GM19372 (cell line): ENCODE measurements around the gene COX7A1.
"Not testable (repeated sequence)": the region's sequence is repeated elsewhere in the genome, so short reads cannot be mapped to it uniquely, and the experiment has no call there.

Source experiments
- ATAC-seq: cut with Tn5 transposase; IDR thresholded peaks from one replicate; pipeline ENCODE4 v1.9.1; 2021; ENCODE audit warnings: mild to moderate bottlenecking, low read depth, moderate library complexity; ENCODE audit not compliant: unreplicated experiment

The COX7A1 gene

GRCh38 chr19:36152352-36153091 lies at the start of gene COX7A1:
TSS of gene COX7A1 (minus strand) at chr19:36152447. CDS start at chr19:36152407, 40 bp downstream.
- no peak for ATAC-seq

GRCh38 chr19:36201684-36202083 lies 49.4 kb upstream of the COX7A1 start:
- no peak for ATAC-seq

GRCh38 chr19:36198119-36198518 lies 45.9 kb upstream of the COX7A1 start:
- ATAC-seq = no peak

DNA sequence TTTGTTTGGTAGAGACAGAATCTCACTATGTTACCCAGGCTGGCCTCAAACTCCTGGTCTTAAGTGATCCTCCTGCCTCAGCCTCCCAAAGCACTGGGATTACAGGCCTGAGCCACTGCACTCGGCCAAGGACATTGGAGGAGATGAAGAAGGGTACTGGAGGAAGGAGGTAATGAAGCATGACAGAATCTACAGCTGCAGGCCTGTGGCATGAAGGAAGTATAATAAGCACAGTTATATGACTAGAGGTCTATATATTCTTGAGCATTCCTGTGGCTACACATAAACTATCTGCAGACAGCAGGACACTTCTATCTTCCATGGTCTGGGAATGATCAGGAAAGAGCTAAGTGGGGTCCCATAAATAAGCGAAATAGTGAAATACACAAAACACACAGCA lies 44.0 kb upstream of the COX7A1 start:
- ATAC-seq = no peak

DNA sequence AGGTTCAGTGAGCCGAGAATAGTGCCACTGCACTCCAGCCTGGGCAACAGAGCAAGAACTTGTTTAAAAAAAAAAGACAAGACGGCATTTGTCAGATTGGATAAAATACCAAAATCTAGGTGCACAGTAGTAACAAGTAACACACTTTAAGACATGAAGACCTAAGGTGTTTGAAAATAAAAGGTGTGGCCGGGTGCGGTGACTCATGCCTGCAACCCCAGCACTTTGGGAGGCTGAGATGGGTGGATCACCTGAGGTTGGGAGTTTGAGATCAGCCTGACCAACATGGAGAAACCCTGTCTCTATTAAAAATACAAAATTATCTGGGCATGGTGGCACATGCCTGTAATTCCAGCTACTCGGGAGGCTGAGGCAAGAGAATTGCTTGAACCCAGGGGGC lies 34.5 kb upstream of the COX7A1 start:
- ATAC-seq = not testable (repeated sequence)

- ATAC-seq = no peak
Measured at GRCh38 chr19:36183245-36183628, 31.0 kb upstream of the COX7A1 start.

DNA sequence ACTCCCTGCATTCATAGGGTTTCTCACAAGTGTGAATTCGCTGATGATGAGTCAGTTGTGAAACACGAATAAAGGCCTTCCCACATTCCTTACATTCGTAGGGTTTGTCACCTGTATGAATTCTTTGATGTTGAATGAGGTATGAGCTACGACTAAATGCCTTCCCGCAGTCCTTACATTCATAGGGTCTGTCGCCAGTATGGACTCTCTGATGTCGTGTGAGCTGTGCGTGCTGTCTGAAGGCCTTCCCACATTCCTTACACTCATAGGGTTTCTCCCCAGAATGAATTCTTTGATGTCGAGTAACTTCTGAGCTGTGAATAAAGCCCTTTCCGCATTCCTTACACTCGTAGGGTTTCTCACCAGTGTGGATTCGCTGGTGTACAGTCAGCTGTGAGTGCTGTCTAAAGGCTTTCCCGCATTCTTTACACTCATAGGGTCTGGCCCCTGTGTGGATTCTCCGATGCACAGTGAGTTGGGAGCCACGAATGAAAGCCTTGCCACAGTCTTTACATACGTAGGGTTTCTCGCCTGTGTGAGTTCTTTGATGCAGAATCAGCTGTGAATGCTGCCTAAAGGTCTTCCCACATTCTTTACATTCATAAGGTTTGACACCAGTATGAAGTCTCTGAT lies 30.5 kb upstream of the COX7A1 start:
- ATAC-seq = no peak

- ATAC-seq = not testable (repeated sequence)
Measured at GRCh38 chr19:36179077-36179476, 26.8 kb upstream of the COX7A1 start.

DNA sequence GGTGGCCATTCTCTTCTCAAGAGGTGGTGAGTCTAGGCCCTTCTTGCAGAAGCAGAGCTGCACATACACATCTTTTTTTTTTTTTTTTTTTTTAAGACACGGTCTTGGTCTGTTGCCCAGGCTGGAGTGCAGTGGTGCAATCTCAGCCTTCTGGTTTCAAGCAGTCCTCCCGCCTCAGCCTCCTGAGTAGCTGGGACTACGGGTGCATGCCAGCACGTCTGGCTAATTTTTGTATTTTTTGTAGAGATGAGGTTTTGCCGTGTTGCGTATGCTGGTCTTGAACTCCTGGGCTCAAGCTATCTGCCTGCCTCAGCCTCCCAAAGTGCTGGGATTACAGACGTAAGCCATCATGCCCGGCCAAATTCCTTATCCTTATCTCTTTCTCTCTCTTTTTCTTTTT lies 21.6 kb upstream of the COX7A1 start:
- ATAC-seq = not testable (repeated sequence)

DNA sequence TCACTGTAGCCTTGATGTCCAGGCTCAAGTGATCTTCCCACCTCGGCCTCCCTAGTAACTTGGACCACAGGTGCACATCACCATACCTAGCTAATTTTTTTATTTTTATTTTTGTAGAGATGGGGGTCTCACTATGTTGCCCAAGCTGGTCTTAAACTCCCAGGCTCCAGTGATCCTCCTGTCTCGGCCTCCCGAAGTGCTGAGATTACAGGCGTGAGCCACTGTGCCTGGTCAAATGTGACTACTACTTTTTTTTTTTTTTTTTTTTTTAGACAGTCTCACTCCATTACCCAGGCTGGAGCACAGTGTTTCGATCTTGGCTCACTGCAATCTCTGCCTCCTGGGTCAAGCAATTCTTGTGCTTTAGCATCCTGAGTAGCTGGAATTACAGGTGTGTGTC lies 20.6 kb upstream of the COX7A1 start:
- no peak for ATAC-seq

DNA sequence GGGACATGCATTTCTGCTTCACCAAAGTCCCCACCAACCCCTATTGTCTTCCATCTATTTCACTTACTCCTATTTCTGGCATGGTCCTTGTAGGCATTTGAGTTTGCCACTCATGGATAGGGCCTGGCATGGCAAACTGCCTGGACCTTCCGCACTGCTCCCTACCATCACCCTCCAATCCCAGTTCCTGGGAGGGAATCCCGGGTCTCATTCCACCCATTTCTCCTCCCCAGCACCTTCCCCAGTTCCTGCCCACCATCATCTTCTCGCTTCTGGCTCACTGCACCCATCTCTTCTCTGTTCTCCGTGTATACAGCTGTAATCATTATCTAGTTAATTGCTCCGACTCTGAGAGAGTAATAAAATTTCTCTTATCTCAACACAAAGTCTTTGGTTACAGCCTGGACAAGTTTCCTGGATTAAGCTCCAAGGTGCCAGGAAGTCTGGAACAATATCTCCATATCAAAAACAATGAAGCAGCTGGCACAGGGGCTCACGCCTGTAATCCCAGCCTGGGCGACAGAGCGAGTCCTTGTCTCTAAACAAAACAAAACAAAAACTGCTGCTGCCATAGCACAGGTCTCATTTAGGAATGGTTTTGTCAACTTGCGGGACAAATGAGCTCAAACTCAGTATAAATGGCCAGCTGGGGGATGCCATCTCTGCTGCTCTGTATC lies 17.0 kb upstream of the COX7A1 start:
- no peak for ATAC-seq

DNA sequence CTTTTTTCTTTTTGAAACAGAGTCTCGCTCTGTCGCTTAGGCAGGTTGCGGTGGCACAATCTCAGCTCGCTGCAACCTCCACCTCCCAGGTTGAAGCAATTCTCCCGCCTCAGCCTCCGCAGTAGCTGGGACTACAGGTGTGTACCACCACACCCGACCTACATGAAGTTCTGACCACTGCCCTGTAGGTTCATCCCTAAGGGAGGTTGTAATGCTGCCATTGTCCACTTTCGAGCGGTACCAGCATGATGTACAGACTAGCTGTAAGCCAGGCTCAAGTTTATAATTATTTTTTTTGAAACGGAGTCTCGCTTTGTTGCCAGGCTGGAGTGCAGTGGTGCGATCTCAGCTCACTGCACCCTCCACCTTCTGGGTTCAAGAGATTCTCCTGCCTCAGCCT lies 11.6 kb upstream of the COX7A1 start:
- no peak for ATAC-seq

- ATAC-seq = no peak
Measured at GRCh38 chr19:36160821-36161596, 8.8 kb upstream of the COX7A1 start.

DNA sequence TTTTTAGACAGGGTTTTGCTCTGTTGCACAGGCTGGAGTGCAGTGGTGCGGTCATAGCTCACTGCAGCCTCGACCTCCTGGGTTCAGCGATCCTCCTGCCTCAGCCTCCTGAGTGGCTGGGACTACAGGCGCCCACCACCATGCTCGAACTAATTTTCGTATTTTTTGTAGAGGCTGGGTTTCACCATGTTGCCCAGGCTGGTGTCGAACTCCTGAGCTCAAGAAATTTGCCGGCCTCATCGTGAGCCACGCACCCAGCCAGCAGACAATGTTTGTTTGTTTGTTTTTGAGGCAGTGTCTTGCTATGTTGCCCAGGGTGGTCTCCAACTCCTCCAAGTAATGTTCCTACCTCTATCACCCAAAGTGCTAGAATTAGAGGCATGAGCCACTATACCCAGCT lies 879 bp upstream of the COX7A1 start:
- no peak for ATAC-seq

DNA sequence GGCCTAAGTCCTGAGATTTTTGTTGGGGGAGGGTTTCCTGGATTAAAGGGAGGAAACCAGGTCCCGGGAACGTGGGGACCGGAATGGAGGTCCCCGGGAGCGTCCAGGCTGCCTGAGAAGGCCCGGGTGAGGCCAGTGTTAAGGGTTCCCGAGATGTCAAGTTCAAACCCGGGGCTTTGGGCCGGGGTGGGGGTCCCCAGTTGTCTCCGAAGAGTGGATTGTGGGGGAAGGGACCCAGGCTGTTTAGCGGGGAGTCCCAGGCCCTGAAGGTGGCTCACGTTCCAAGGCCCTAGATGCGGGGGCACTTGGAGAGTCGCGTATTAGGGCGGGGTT lies 262 bp downstream of the COX7A1 start:
- no peak for ATAC-seq

DNA sequence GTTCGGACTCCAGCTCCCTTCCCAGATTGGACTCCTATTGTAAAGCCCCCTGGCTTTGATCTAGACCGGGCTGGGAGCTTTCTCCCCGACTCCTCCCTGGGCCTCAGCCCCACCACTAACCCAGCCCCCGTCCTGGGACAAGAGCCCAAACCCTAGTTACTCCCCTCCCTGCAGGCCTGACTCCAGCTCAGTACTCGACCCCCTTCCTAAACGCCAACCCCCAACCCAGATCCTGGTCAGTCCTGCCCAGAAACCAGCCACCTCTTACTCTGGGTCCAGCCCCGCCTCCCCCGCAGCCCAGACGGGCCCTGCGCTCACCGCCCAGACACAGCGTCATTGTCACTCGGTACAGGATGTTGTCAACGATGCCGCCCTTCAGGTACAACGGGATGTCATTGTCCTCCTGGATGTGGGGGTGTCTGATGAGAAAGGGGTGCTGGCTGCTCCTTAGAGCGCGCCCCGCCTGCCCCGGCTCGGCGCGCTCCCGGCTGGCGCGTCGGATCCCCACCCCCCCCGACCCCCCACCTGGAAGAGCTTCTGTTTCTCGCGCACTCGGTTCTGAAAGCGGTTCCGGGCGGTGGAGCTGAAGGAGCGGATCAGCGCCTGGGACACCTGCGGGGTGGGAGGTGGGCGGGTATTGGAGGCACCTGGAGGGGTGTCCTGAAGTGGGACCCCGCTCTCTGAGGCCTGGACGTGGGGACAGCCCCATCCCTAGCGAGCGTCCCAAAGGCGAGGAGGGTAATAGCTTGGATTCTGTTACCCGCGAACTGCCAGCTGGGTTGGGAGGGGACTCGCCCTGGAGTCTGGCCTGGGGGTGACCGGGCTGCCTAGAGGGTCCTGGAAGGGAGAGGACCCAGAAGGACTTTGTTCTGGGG lies 866 bp downstream of the COX7A1 start:
- no peak for ATAC-seq

DNA sequence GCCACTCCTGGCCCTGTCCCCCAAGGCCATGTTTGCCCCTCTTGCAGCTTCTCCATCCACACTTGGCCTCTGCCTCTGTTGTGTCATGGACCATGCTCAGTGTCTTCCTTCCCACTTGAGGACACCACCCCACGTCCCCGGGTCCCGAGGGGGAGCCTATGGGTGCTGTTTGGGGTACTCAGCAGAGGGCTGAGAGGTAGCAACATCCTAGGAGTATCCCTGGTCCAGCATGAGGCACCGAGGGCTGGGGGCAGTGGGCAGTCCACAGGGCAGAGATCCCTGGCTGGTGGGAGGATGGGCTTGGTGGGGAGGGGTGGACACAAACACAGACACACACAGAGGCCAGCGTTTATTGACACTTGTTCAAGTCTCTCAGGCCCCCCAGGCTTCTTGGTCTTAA lies 1.7 kb downstream of the COX7A1 start:
- no peak for ATAC-seq

GRCh38 chr19:36149673-36150406 lies 2.4 kb downstream of the COX7A1 start:
- no peak for ATAC-seq

DNA sequence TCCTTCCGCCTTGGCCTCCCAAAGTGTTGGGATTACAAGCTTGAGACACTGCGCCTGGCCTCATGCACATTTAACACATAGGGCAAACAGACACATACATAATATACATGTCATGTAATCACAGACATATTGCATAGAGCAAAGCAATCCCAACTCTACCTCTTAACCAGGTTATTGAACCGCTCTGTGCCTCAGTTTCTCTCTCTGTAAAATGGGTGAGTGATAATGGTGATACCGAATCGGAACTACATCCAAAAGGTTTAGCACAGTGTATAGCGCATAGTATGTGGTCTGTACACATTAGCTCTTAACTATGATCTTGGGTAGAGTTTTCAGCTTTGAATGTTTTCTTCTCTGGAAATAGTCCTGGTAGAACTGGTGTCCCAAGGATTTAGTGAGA lies 7.6 kb downstream of the COX7A1 start:
- ATAC-seq = no peak

DNA sequence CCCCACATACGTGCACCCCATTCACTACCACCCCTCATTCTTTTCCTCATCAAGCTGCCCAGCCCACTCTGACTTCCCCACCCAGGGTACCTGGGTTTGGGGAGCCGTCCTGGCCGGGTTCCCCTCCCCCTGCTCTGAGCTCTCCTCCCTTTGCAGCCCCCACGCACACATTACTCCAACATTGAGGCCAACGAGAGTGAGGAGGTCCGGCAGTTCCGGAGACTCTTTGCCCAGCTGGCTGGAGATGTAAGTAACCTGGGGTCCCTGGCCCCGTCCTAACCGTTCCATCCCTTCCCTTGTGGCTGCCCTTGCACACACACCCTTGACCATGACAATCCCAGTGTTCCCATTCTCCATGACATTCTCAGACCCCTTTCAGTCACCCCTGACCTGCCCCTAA lies 9.8 kb downstream of the COX7A1 start:
- no peak for ATAC-seq
